Measurements from ENCODE around the gene PAX6.

PAX6 gene

DNA sequence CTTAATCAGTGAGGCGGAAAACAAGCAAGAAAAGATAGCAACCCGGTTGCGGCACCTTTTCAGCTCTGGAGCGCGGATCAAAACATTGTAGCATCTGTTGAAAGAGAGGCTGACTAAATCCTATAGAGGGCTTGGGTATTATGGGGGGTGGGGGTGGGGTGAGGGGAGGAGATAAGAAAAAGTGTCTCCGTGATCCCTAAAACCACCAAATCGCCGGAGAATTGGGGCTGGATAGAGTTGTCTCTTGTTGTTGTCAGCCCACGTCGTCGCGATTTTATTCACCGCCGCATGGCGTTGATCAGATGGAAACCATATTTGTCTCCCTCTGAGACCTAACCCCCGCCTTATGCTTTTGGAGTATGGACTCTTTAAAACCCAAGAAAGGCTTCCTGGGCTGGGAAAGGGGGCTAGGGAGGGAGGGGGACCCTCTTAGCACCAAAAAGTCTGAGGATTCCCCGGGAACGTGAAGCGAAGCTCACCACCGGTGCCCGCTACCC, 13.0 kb downstream of the PAX6 start:
- DNase-seq (ENCODE audit: low read depth in 2 of 2), result no peak

DNA sequence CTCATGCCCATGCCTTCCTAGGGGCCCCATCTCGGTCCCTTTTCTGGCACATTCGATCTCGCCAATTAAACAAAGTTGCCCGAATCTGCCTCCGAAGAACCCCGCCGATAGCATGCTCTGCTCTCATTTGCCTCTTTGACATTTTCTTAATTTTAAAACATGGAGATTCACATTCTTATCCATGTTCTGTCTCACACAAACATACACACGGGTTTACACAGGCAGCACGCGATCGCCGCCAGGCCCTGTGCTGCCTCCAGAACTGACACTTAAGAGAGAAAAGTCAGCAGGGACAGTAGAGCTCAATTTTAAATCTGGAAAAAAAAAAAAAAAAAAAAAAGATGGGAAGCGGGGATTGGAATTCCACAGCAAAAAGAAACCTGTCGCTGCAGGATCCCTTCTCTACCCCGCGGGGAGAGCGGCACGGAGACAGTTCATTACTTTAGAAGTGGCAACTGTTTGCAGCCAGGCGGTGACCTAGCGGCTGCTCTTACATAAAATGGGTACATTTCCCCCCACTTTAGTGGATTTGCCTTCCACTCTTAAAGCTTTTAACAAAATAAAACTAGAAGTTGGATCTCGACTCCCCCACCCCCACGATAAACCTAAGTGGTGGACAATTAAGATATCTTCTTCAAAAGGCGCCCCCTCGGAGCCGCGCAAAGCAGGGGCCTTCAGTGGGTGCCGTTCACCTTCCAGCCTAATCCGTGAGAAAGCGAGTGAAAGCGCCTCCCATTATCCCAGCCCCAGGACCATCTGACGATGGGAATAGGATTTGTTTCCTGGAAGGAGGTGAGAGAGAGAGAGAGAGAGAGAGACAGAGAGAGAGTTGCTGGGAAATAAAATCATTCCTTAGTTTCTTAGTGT, 13.7 kb downstream of the PAX6 start:
- no peak for DNase-seq (ENCODE audit: low read depth in 2 of 2)

DNA sequence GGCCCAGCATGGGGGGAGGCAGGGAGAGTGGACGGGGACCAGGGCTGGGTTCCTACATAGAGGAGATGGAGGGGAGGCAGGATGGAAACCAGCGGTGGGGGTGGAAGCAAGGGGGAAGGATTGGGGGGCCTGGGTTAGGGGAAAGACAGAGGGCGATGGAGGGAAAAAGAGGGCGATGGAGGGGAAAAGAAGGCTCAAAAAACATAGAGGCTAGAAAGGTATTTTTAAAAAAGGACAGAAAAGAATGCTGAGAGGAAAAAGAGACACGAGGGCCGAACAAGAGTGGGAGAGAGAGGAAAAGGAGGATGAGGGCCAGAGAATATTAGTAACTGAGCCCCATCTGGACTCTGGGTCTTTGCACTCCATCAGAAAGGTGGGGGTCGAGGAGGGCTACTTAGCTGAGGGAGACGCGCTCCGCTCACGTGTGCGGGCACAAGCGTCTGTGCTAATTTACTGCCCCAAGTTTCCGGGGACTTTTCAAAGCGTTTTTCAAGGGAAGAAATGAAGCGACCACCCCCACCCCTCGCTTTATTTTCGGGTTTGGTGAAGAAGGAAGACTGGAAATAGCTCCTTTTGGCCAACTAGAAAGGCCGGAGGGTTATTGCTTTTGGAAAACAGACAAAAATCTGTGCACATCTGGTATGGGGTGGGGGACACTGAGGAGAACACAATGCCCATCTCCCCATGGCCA, 14.5 kb downstream of the PAX6 start:
- no peak for DNase-seq (ENCODE audit: low read depth in 2 of 2)

DNA sequence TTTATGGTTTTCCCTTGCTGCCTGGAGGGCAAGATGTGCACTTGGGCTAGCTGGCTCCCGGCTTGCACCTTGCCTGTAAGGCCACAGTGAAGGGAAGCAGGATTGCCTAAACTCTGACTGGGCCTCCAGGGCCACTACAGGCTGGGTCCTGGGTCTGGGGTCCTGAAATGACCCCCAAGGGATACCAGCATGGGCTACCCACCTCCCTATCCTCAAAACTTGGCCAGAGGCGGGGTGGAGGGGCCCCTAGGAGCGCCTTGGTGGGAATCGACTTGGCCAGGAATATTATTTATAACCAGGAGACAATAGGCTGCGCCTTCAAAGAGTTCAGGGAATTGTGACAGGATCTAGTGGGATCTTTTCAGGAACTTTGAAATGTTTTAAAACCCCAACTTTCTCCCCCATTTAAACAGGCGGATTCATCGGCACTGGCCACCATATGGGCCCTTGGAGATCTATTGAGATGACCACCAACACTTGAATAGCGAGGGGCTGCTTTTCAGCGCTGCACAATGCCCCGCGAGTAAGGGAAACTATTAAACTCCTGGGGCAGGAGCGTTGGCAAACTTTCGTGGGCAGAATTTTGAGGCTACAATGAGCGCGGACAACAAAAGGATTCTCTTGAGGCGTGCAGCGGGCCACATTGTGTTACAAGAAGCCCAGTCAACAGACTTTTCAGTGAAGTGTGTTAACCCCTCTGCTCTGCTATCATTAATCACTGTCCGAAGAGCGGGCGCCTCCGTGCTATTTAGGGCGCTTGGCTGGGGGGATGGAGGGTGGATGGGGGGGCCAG, 15.2 kb downstream of the PAX6 start:
- no peak for DNase-seq (ENCODE audit: low read depth in 2 of 2)

DNA sequence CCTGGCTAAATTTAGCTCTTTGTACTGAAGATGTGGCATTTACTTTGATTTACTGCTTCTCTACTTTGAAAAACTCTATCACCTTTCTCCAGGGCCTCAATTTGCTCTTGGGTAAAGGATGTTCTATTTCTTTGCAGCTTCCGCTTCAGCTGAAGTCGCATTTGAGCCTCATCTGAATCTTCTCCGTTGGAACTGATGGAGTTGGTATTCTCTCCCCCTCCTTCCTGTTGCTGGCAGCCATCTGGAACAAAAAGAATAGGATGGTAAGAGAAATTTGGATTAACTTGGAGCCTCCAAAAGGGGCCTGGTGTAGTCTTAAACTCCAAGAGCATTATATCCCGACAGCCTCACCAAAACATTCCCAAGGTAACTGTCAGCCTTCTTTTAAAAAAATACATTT, 16.6 kb downstream of the PAX6 start:
- DNase-seq (ENCODE audit: low read depth in 2 of 2), result no peak

DNA sequence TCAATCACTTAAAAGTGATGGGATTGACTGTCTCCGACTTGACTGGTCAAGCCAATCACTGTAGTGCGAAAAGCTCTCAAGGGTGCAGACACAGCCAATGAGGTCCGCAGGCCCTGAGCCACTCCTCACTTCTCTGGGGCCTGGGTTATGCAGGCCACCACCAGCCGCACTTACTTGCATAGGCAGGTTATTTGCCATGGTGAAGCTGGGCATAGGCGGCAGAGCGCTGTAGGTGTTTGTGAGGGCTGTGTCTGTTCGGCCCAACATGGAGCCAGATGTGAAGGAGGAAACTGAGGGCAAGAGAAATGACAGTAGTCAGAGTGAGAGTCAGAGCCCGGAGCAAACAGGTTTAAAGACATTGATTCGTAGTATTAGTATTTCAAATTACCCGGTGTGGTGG, 17.9 kb downstream of the PAX6 start:
- DNase-seq (ENCODE audit: low read depth in 2 of 2), result no peak

DNA sequence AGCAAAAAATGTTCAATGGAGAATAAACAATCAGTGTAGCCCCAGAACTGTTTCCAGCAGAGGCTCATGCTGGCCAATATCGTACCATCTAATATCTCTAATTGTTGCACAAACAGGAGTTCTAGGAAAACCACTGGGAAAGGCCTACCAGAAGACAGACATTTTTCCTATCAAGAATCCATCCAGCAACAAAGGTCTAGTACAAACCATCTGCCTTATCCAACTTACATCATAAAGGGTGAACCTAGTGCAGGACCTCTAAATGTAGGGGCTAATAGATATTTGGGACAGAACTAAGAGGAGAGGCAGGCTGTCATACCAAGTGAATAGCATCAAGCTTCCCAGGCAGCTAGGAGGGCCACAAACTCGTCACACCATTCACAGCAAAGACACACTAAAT, 18.7 kb downstream of the PAX6 start:
- no peak for DNase-seq (ENCODE audit: low read depth in 2 of 2)

DNA sequence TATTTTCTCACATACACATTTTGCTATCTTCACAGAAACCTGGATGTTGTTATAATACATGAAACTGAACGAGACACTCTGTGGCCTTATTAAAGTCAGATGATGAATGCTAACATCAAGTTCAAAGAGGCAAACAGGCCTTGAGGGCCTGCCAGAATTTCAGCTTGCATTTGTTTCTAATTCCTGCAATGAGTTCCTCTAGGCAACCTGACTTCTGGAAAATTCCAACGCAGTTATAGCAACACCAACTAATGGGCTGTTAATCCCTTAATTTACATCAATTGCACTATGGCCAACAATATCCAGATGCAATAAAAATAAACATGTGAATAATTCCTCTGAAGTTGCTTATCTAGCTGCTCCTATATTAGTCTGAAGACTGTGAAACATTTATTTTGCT, 19.1 kb downstream of the PAX6 start:
- no peak for DNase-seq (ENCODE audit: low read depth in 2 of 2)

DNA sequence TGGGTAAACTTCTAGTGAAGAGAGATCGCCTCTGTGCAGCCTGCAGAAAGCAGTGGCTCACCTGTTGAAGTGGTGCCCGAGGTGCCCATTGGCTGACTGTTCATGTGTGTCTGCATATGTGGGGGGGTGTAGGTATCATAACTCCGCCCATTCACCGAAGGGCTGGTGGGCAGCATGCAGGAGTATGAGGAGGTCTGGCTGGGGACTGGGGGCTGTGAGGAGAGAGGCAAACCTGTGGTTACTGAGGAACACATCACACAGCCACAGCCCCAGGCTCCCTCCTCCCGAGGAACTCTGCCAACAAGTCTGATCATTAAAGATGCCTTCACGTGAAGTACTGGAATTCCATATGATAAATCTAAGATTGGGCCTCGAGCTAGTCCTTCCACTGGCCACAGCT, 20.5 kb downstream of the PAX6 start:
- no peak for DNase-seq (ENCODE audit: low read depth in 2 of 2)

DNA sequence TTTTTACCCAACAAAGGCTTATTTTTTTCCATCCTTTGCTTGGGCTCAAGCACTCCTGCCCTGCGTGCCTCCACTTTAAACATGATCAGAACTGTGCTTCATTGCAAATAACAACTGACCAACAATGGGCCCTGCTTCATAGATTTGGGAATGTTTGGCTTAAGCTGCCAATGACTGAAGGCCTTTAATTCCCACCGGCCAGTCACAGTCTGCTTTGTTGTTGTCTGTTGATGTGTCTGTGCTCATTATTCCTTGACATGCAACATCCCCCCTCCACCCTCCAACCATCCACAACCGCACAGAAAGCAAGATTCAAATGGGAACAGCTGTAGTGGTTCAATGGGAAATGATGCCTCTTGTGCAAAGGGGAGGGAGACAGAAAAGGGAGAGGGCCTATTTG, 23.0 kb downstream of the PAX6 start:
- DNase-seq (ENCODE audit: low read depth in 2 of 2), result no peak

DNA sequence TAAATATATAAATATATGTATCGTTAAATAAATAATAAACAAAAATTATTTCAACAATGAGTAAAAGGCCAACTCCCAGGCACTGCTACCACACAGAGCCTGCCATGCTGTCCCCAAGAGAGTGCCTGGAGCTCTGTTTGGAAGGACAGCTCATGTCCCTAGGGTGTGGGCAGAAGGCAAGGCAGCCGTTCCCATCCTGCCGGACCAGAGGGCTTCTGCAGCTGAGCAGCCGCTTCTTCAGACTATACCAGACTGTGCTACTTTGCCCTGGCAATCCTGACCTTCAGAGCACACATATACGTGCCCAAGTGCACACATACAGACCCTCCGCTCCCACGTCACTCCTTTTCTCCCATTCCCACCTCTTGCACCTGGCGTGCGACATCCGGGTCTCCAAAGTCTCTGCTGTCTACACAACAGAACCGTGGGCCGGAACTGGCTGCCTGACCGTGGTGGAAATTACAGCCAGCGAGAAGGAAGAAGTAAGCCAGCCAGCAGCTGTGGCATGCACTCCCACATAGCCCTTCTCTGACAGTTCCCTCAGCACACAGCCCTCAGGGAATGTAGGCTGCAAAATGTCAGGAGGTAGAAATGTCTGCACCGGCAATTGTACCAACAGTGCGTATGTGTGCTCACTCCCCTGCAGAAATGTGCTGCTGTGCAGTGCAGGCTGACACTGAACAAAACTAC, 24.0 kb downstream of the PAX6 start:
- DNase-seq (ENCODE audit: low read depth in 2 of 2), result no peak

DNA sequence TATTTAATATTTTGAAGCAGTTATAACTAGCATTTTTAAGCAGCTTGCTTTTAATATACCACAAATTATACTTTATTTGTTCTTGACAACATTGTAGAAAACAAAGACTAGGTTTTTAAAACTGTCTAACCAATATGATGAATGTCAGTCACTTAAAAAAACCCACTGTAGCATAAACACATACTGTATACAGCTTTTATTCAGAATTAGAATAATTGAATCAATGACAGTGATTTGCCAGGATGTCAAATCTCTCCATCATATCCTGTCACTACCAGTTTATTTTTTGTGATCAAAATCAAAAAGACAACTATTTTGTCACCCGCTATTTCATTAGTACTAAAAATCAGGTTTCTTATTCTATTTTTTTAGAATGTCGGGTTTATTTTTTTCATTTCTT, 26.5 kb downstream of the PAX6 start:
- no peak for DNase-seq (ENCODE audit: low read depth in 2 of 2)

DNA sequence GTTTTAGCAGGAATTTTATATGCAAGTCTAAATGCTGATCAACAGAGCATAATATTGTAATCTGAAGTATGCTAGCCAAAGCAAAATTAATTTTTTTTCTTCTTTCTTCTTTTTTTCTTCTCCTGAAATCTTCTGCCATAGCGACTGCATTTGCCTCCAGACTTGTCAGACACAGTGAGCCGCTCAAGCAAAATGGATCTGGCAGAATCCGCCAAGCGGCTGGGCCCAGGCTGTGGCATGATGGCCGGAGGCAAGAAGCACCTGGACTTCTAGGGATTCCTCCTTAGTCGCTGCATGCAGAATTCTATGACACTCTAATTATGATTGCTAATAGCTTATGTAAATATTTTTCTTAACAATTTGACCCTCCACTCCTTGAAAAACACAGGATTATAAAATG, 27.9 kb downstream of the PAX6 start:
- no peak for DNase-seq (ENCODE audit: low read depth in 2 of 2)

DNA sequence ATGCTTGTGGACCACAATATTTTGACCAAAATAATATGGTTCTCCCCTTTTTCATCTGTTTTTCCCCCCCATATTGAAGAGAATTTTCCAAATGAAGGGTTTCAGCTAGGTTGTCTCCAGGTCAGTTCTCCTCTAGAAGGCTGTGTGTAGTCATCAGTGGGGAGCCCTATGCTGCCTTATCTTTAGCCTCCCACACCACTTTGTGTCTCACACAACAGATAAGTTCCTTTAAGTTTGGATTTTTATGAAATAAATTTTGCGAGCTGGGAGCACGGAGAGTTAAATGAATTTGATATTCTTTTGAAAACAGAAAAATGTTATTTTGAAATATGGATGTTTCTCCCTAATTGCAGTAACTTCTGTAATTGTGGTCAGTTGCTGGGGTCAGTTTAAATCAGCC, 28.9 kb downstream of the PAX6 start:
- no peak for DNase-seq (ENCODE audit: low read depth in 2 of 2)

DNA sequence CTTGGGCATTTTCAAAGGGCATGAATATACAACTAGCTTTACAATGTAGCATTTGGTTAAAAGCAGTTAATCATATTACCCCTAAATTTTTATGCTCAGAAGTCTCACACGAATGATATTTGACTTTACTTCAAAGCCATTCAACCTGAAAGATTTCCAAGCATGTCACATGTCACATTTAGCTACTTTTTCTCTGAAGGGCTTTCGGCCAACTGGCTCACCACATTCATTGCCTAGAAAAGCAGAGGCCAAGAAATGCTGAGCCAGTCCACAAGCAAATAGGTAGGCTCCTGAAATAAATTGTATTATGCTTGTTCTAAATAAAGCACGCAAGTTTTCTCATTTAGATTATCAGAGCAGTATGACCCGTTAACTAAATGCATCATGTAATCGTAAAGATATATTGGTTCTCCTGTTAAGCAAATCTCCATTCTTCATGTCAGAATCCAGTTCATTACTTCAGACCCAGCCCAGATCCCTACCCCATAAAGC, 30.6 kb downstream of the PAX6 start:
- DNase-seq (ENCODE audit: low read depth in 2 of 2), result no peak

DNA sequence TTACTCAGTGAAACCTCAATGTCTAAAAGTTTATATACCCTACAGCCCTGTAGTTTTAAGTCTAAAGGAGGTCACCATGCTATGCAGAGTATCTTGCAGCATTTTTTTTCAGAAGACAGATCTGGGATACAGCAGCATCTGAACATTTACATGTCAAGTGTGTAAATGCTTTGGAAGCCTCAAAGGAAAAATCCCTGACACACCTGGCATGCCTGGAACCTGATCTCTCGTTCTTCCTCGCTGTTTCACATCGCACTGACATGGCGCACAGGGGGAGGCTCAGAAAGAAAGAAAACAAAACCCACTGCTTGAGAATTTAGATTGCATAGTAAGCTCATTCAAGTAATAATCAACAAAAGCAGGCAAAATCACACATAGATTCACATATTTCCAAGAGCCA, 31.0 kb downstream of the PAX6 start:
- no peak for DNase-seq (ENCODE audit: low read depth in 2 of 2)

DNA sequence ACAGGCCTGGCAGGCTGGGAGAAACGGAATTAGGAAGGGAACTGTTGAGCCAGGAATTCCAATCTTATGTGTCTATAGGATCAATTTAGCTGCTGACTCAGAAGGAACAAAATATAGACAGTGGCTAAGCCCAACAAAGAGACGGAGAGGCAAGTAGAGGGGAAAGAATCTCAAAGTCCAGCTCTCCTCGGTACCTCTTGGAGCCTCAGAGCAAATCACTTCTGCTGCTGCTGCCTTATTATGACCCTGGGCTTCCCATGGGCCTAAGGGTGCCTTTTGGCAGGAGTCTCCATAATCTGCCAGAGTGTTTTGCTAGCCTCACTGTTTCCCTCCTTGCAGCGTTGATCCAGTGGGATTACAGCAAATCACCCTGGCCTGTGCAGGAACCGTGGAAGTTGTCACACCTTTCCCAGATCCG, 31.7 kb downstream of the PAX6 start:
- DNase-seq (ENCODE audit: low read depth in 2 of 2), result peak; percentile 62 to 63

DNA sequence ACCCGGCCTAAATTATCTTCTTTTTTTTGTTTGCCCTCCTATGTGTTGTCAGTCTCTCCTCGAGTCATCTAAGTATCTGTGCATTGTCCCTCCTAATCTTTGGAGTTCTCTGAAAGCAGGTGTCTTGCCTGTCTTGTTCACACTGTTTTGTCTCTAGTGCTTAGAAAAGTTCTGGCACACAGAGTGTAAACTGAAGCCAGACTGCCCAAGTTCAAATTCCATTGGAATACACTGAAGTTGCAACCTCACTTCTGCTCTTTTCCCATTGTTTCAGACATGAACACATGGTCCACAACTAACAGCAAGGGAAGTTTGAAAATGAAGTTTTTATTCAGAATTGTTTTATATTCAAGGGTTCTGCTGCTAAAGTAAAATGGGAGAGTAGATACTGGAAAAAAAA, 38.7 kb downstream of the PAX6 start:
- DNase-seq (ENCODE audit: low read depth in 2 of 2), result no peak

DNA sequence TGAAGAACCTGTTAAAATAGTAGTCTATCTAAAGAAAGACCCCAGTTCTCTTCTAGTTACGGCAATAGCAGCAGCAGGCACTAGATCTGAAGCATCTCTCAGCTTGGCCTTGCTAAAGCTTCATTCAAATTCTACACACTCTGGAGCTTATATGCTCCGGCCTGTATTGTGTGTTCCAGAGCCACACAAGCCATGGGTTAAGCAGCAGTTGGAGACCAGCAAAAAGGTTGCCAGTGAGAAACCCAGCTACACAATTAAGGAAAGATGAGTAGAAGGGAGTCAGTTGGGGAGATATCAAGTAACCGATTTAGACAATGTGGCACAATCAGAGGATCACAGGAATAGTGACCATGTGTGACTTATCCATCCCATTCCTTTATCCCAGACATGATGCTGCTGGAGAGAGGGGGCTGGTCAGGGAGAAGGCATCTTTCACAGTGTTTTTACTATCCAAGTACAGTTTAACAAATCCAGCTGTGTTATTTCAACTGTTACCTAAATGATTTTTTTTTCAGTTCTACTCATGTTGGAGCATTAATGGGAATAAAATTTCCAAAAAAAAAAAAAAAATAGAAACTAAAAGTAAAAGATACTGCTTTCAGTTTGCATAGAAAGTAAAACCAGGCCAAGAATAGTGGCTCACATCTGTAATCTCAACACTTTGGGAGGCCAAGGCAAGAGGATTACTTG, 41.0 kb downstream of the PAX6 start:
- no peak for DNase-seq (ENCODE audit: low read depth in 2 of 2)

DNA sequence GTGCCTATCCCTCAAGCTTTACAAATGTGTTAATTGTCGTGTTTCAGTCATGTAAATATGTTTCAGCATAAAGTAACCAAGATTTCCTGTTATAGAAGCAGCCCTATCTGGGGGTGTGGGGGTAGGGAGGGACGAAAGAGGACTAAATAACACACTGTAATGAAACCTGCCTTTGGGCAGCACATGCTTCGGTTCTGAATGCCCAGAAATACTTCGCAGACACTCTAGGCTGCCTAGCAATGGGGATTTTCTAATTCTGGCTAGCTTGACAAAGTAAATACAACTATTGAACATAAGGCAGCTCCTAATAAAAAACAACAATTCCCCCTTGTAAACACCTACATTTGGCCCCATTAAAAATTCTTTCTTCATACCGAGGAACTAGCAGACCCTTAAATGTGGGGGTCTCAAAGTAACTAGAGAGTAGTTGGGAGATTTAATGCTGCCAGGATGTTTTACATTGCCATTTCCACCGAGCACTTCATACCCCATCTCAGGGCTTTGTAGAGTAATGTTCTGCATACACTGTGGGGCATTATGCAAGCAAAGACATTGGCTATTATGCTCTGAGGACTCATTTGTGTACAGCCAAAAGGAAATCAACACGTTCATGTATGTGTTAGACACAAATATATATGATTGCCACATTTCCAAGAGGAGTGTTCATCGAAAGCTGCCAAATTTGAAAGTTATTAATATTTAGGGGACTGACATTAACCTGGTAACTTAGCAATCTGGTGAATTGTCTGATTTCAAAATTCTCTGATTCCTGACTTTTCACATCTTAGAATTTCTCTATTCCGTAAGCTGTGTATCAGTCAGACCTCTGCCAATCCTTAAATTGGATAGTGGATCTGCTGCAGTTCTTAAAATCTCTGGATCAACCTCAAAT, 42.1 kb downstream of the PAX6 start:
- no peak for DNase-seq (ENCODE audit: low read depth in 2 of 2)
